GM23338 (cell line): Measurements from ENCODE around the gene CASP6.

Experiments
- CREB1 ChIP-seq: fragments of 250-450 bp; sonication (Bioruptor Pico); IDR thresholded peaks from 2 replicates; pipeline ENCODE4 v1.5.0; 2020; ENCODE audit warnings: low read depth, mild to moderate bottlenecking, moderate library complexity
- CTCF ChIP-seq, 2 experiments: fragments of 200-600 bp in 1 of 2; sonication (generic) in 1 of 2; conservative IDR thresholded peaks; 2 replicates each; pipeline versions ENCODE4 v1.5.1 to v1.6.1; 2016 to 2017; ENCODE audit warnings: antibody characterized with exemption in 2 of 2, low read depth in 2 of 2, mild to moderate bottlenecking in 2 of 2, moderate library complexity in 1 of 2
- EZH2 ChIP-seq: fragments of 200-600 bp; sonication (generic); IDR thresholded peaks from one replicate; pipeline ENCODE4 v1.8.0; 2017; ENCODE audit warnings: antibody characterized with exemption, mild to moderate bottlenecking, low read depth; ENCODE audit not compliant: unreplicated experiment
- EZH2phosphoT487 ChIP-seq: fragments of 200-600 bp; sonication (generic); IDR thresholded peaks from one replicate; pipeline ENCODE4 v1.8.1; 2018; ENCODE audit warnings: antibody characterized with exemption; ENCODE audit not compliant: unreplicated experiment
- JUNB ChIP-seq: IDR thresholded peaks from one replicate; pipeline ENCODE4 v1.6.1; 2016; ENCODE audit warnings: antibody characterized with exemption; ENCODE audit not compliant: unreplicated experiment
- NANOG ChIP-seq: IDR thresholded peaks from 2 replicates; pipeline ENCODE4 v1.6.1; 2016; ENCODE audit warnings: antibody characterized with exemption, borderline replicate concordance
- POLR2AphosphoS5 ChIP-seq: IDR thresholded peaks from 2 replicates; pipeline ENCODE4 v1.6.1; 2016; ENCODE audit warnings: antibody characterized with exemption, low read depth
- REST ChIP-seq: IDR thresholded peaks from one replicate; pipeline ENCODE4 v1.6.1; 2018; ENCODE audit warnings: antibody characterized with exemption; ENCODE audit not compliant: unreplicated experiment
- STAT1 ChIP-seq: IDR thresholded peaks from one replicate; pipeline ENCODE4 v1.6.1; 2016; ENCODE audit warnings: antibody characterized with exemption; ENCODE audit not compliant: unreplicated experiment
- ZNF331 ChIP-seq: fragments of 250-450 bp; sonication (Bioruptor Pico); IDR thresholded peaks from 2 replicates; pipeline ENCODE4 v1.5.0; 2020; ENCODE audit warnings: low read depth, mild to moderate bottlenecking, moderate library complexity
- TF ChIP-seq, protein P1 (sequence below): IDR thresholded peaks from 2 replicates; pipeline ENCODE4 v1.6.1; 2016; ENCODE audit warnings: antibody characterized with exemption

DNA sequence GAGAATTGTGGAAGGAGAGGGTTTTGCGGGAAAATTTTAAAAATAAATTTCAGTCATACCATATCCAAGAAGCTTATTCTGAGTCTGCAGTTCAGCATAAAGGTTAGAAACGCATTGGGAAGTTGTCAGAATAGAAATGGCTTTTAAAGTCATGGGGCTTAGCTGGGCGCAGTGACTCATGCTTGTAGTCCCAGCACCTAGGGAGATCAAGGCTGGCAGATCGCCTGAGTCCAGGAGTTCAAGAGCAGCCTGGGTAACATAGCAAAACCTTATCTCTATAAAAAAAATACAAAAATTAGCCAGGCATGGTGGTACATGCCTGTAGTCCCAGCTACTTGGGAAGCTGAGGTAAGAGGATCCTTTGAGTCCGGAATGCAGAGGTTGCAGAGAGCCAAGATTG lies 30.5 kb upstream of the CASP6 start:
- TF ChIP-seq CTCF (conservative IDR thresholded peaks at IDR 0.05; ENCODE audit: low read depth in 2 of 2) (no peak), EZH2 (no peak), POLR2AphosphoS5 (no peak), CREB1 (CRISPR knock-in tag) (no peak), EZH2phosphoT487 (no peak), ZNF331 (CRISPR knock-in tag) (no peak), REST (no peak), STAT1 (no peak), NANOG (no peak), JUNB (no peak)
- TF ChIP-seq, protein P1, sequence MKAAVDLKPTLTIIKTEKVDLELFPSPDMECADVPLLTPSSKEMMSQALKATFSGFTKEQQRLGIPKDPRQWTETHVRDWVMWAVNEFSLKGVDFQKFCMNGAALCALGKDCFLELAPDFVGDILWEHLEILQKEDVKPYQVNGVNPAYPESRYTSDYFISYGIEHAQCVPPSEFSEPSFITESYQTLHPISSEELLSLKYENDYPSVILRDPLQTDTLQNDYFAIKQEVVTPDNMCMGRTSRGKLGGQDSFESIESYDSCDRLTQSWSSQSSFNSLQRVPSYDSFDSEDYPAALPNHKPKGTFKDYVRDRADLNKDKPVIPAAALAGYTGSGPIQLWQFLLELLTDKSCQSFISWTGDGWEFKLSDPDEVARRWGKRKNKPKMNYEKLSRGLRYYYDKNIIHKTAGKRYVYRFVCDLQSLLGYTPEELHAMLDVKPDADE = no peak
